HepG2 (cell line): ENCODE data around the gene TRAK1. TPM values are rescaled to one million over a fixed set of nuclear protein-coding genes. Genes with fewer than 3 reads are reported as not detected.

ENCODE experiments used
- ATAC-seq: fragments of 200-7000 bp; cut with Tn5 transposase; 3 replicates; pipeline ENCODE4 v1.9.1; 2020; ENCODE audit warnings: mild to moderate bottlenecking, moderate library complexity
- BruUV-seq: library from RNA; stranded (reverse); fragments of 400-500 nt; replicated peaks from 2 replicates; lab custom pipeline; 2021; lab: Mats Ljungman, UMichigan
- CTCF ChIA-PET: fragments of 300-600 bp; formaldehyde crosslinking; extraction: SDS; loops from one replicate; lab custom pipeline; 2021; ENCODE audit warnings: low total read pairs, inconsistent platforms, low intra/inter-chr PET ratio; lab: Yijun Ruan, JAX
- POLR2A ChIA-PET: fragments of 350-600 bp; sonication (Branson Sonifier 250); formaldehyde crosslinking; loops from one replicate; lab custom pipeline; 2020; ENCODE audit warnings: antibody characterized with exemption, inconsistent platforms; lab: Yijun Ruan, JAX
- DNase-seq: peaks from one replicate; pipeline ENCODE4 v3.0.0-alpha.2; 2015; ENCODE audit warnings: low spot score
- FAIRE-seq: peaks from 3 replicates; lab custom pipeline; 2011; peaks lifted over from hg19 to GRCh38; lab: Jason Lieb, UNC
- H2AFZ ChIP-seq: one replicate; pipeline ENCODE4 v1.6.1; 2011; ENCODE audit warnings: low read length, inconsistent platforms
- H3K27ac ChIP-seq: fragments of 300-600 bp; 3 replicates; pipeline ENCODE4 v1.8.0; 2011; ENCODE audit warnings: mixed run types, mild to moderate bottlenecking, mixed read lengths, low read length, inconsistent platforms; ENCODE audit not compliant: insufficient read depth; ENCODE audit errors: extremely low read length
- H3K27me3 ChIP-seq, 2 experiments: fragments of 200-600 bp in 1 of 2; 2 replicates in 1 of 2; 3 replicates in 1 of 2; pipeline versions ENCODE4 v1.6.0 to v1.8.0; 2011; ENCODE audit warnings: low read length in 2 of 2, mild to moderate bottlenecking in 2 of 2, moderate library complexity in 2 of 2, inconsistent platforms in 1 of 2; ENCODE audit not compliant: insufficient read depth in 2 of 2, control insufficient read depth in 1 of 2
- H3K36me3 ChIP-seq, 2 experiments: fragments of 200-600 bp in 1 of 2; replicated peaks in 1 of 2; 2 replicates in 1 of 2; 3 replicates in 1 of 2; pipeline versions ENCODE4 v1.5.1 to v1.8.0; 2011; ENCODE audit warnings: low read length in 2 of 2, inconsistent platforms in 1 of 2; ENCODE audit not compliant: insufficient read depth in 2 of 2, control insufficient read depth in 1 of 2
- H3K4me1 ChIP-seq: 2 replicates; pipeline ENCODE4 v1.5.1; 2012; ENCODE audit warnings: low read length, inconsistent platforms; ENCODE audit not compliant: insufficient read depth
- H3K4me2 ChIP-seq: 2 replicates; pipeline ENCODE4 v1.6.0; 2011; ENCODE audit warnings: low read depth, low read length, inconsistent platforms
- H3K4me3 ChIP-seq, 3 experiments: fragments of 200-600 bp in 1 of 3; sonication (generic), shearing (Covaris generic) in 1 of 3; replicated peaks in 1 of 3; 2 replicates each; pipeline ENCODE4 v1.5.1; 2011 to 2016; ENCODE audit warnings: low read length in 3 of 3, inconsistent platforms in 2 of 3, low read depth in 2 of 3, mild to moderate bottlenecking in 2 of 3, control low read depth in 1 of 3, mixed read lengths in 1 of 3; ENCODE audit not compliant: insufficient read depth in 1 of 3
- H3K79me2 ChIP-seq: one replicate; pipeline ENCODE4 v1.6.1; 2011; ENCODE audit warnings: low read length, inconsistent platforms; ENCODE audit not compliant: insufficient read depth
- H3K9ac ChIP-seq: 2 replicates; pipeline ENCODE4 v1.6.0; 2011; ENCODE audit warnings: mild to moderate bottlenecking, low read depth, low read length, inconsistent platforms; ENCODE audit not compliant: insufficient read depth
- H3K9me3 ChIP-seq: 2 replicates; pipeline ENCODE4 v1.5.1; 2012; ENCODE audit warnings: mild to moderate bottlenecking, low read length
- H4K20me1 ChIP-seq: 2 replicates; pipeline ENCODE4 v1.6.0; 2011; ENCODE audit warnings: inconsistent platforms, mild to moderate bottlenecking, low read length, moderate library complexity; ENCODE audit not compliant: insufficient read depth
- DMAP1 ChIP-seq: IDR thresholded peaks from 2 replicates; pipeline ENCODE4 v1.6.1; 2016
- ETV5 ChIP-seq: IDR thresholded peaks from 2 replicates; pipeline ENCODE4 v1.6.1; 2018; ENCODE audit warnings: missing biosample characterization, missing genetic modification reagents, inconsistent platforms, borderline replicate concordance
- JUN ChIP-seq: sonication (generic); formaldehyde crosslinking; IDR thresholded peaks from 2 replicates; pipeline ENCODE4 v1.4.0; 2020; ENCODE audit warnings: mild to moderate bottlenecking, missing genetic modification reagents
- KLF11 ChIP-seq: IDR thresholded peaks from 2 replicates; pipeline ENCODE4 v1.6.1; 2016; ENCODE audit warnings: missing compliant biosample characterization
- MTF2 ChIP-seq: sonication (generic); formaldehyde crosslinking; IDR thresholded peaks from 2 replicates; pipeline ENCODE4 v1.5.0; 2020; ENCODE audit warnings: missing genetic modification reagents, borderline replicate concordance
- NFE2L1 ChIP-seq: sonication (generic); formaldehyde crosslinking; IDR thresholded peaks from 2 replicates; pipeline ENCODE4 v1.4.0; 2020; ENCODE audit warnings: missing genetic modification reagents, mild to moderate bottlenecking, borderline replicate concordance
- PRDM15 ChIP-seq: sonication (generic); formaldehyde crosslinking; IDR thresholded peaks from 2 replicates; pipeline ENCODE4 v1.4.0; 2020; ENCODE audit warnings: missing genetic modification reagents
- SP2 ChIP-seq: sonication (generic); formaldehyde crosslinking; IDR thresholded peaks from 2 replicates; pipeline ENCODE4 v1.5.1; 2020; ENCODE audit warnings: mild to moderate bottlenecking, missing genetic modification reagents
- TMF1 ChIP-seq: sonication (generic); formaldehyde crosslinking; IDR thresholded peaks from 2 replicates; pipeline ENCODE4 v1.8.1; 2022; ENCODE audit warnings: low read depth, missing genetic modification reagents
- ZIK1 ChIP-seq: sonication (generic); formaldehyde crosslinking; IDR thresholded peaks from 2 replicates; pipeline ENCODE4 v1.5.0; 2020; ENCODE audit warnings: mild to moderate bottlenecking, low read depth, missing genetic modification reagents, borderline replicate concordance
- ZNF224 ChIP-seq: sonication (generic); formaldehyde crosslinking; IDR thresholded peaks from 2 replicates; pipeline ENCODE4 v1.5.0; 2020; ENCODE audit warnings: mild to moderate bottlenecking, missing genetic modification reagents
- ZNF558 ChIP-seq: sonication (generic); formaldehyde crosslinking; IDR thresholded peaks from 2 replicates; pipeline ENCODE4 v1.9.0; 2022; ENCODE audit warnings: mild to moderate bottlenecking, missing genetic modification reagents, borderline replicate concordance
- WGBS: methylation state at CpG from one replicate; pipeline ENCODE4 v1.1.6; 2017; ENCODE audit warnings: low lambda C conversion rate; 5-methylcytosine and 5-hydroxymethylcytosine counted together
- in situ Hi-C: cut with HindIII; loops from 2 replicates; pipeline ENCODE4 v1.10.0; 2017; ENCODE audit warnings: low pct_unique_long_range_greater_than_20kb; ENCODE audit not compliant: extremely low pct_ligation_motif_present
- intact Hi-C: fragments of 100-400 bp; cut with micrococcal nuclease; formaldehyde crosslinking; loops from one replicate; pipeline ENCODE4 v1.10.0; 2022; ENCODE audit not compliant: unreplicated experiment
- polyA plus RNA-seq, 8 experiments: library from polyadenylated mRNA; depleted of rRNA in 3 of 8; stranded (reverse) in 7 of 8; unstranded in 1 of 8; fragments of >200 nt; fragmentation: Illumina TruSeq in 4 of 8; extraction: Trizol in 4 of 8; gene quantifications; 2 replicates each; pipeline versions ENCODE4 v1.2.1 to v1.2.3, GENCODE V29; 2011 to 2016; ENCODE audit warnings: low read depth in 4 of 8, missing spikeins in 1 of 8, mixed read lengths in 1 of 8; ENCODE audit not compliant: insufficient read depth in 1 of 8
- total RNA-seq, 5 experiments: library from RNA; depleted of rRNA; stranded (reverse); fragments of >200 nt; fragmentation: Illumina TruSeq; extraction: Trizol; gene quantifications; 2 replicates each; pipeline ENCODE4 v1.2.3, GENCODE V29; 2016; ENCODE audit warnings: low read depth in 1 of 5

TRAK1 gene
- total and polyA plus RNA-seq, 2 of the 13 experiments (the other 11 are each of a cell fraction or from before 2014, with no cell fraction given), result 20.5 to 46.6 TPM

GRCh38 chr3:42072831-42073301 lies 18.3 kb upstream of the TRAK1 start:
- no peak for FAIRE-seq
- H3K27me3 ChIP-seq, result no peaks in the 10 kb centered on the region
- TF ChIP-seq KLF11 (CRISPR knock-in tag), result no peak
- TF ChIP-seq TMF1 (CRISPR knock-in tag), result no peak
- TF ChIP-seq ZNF558, result no peak
- TF ChIP-seq ZNF224 (CRISPR knock-in tag), result no peak
- TF ChIP-seq DMAP1, result no peak
- TF ChIP-seq ZIK1, result no peak
- TF ChIP-seq NFE2L1 (CRISPR knock-in tag), result no peak
- TF ChIP-seq MTF2, result no peak
- no peak for TF ChIP-seq SP2 (CRISPR knock-in tag)
- no peak for TF ChIP-seq JUN
- TF ChIP-seq ETV5 (CRISPR knock-in tag), result no peak
- TF ChIP-seq PRDM15 (CRISPR knock-in tag), result no peak
- TF ChIP-seq, all 625 proteins: peak for 0
- no peak for ATAC-seq
- ChIA-PET POLR2A (no interaction called here), CTCF (no interaction called here)
- Histone ChIP-seq H3K4me1 (peaks cover 55% of the 10 kb centered on the region), H3K36me3 (no peaks in the 10 kb centered on the region; a peak in 2 of 5 replicates), H3K9ac (0 out of 2 replicates have a peak overlapping the region, but pooled peaks have one; percentile 14), H3K9me3 (no peaks in the 10 kb centered on the region), H3K79me2 (peaks cover 52% of the 10 kb centered on the region), H3K4me3 (no peak overlapping the region), H2AFZ (no peak overlapping the region), H3K27ac (no peak overlapping the region), H3K4me2 (no peak overlapping the region), H4K20me1 (no peaks in the 10 kb centered on the region; the same call in 1 of the 2 replicates)
- 86% methylated on average over 7 of the region's 7 CpGs for WGBS
- no TSS peak for BruUV-seq
- intact Hi-C loops, result no loop called here
- no peak for DNase-seq
- in situ Hi-C loops, result no loop called here
